KMS-11 (cell line): ENCODE results near the gene GPR31.

Experiments used
- H2AFZ ChIP-seq: fragments of 200-600 bp; sonication (generic); 2 replicates; pipeline ENCODE4 v1.6.1; 2016; ENCODE audit warnings: antibody characterized with exemption, mixed run types, low read depth
- H3K27ac ChIP-seq: fragments of 200-600 bp; sonication (generic); 2 replicates; pipeline ENCODE4 v1.6.1; 2016; ENCODE audit warnings: mild to moderate bottlenecking, mixed run types
- H3K27me3 ChIP-seq: fragments of 200-600 bp; sonication (generic); 2 replicates; pipeline ENCODE4 v1.6.1; 2017; ENCODE audit warnings: mild to moderate bottlenecking, low read depth, mixed run types, moderate library complexity; ENCODE audit not compliant: insufficient read depth
- H3K36me3 ChIP-seq: fragments of 200-600 bp; sonication (generic); 2 replicates; pipeline ENCODE4 v1.6.1; 2017; ENCODE audit warnings: mild to moderate bottlenecking, mixed run types; ENCODE audit not compliant: insufficient read depth
- H3K4me1 ChIP-seq: fragments of 200-600 bp; sonication (generic); 2 replicates; pipeline ENCODE4 v1.6.1; 2016; ENCODE audit warnings: mild to moderate bottlenecking, low read depth, mixed run types; ENCODE audit not compliant: poor library complexity, severe bottlenecking
- H3K4me2 ChIP-seq: fragments of 200-600 bp; sonication (generic); 2 replicates; pipeline ENCODE4 v1.7.0; 2016; ENCODE audit warnings: mild to moderate bottlenecking, mixed run types
- H3K4me3 ChIP-seq: fragments of 200-600 bp; sonication (generic); IDR thresholded peaks from 2 replicates; pipeline ENCODE4 v1.6.1; 2017; ENCODE audit warnings: low read depth, low read length, mixed read lengths; ENCODE audit not compliant: insufficient read depth
- H3K79me2 ChIP-seq: fragments of 200-600 bp; sonication (generic); 2 replicates; pipeline ENCODE4 v1.6.1; 2016; ENCODE audit warnings: low read depth, mixed run types; ENCODE audit not compliant: insufficient read depth
- H3K9ac ChIP-seq: fragments of 200-600 bp; sonication (generic); 2 replicates; pipeline ENCODE4 v1.6.1; 2016; ENCODE audit warnings: mild to moderate bottlenecking, mixed run types
- H4K20me1 ChIP-seq: fragments of 200-600 bp; sonication (generic); 2 replicates; pipeline ENCODE4 v1.6.1; 2016; ENCODE audit warnings: mild to moderate bottlenecking, mixed run types; ENCODE audit not compliant: insufficient read depth
- CTCF ChIP-seq: fragments of 200-600 bp; sonication (generic); conservative IDR thresholded peaks from 2 replicates; pipeline ENCODE4 v1.6.1; 2017; ENCODE audit warnings: low read depth, mild to moderate bottlenecking, antibody characterized with exemption, low read length, moderate library complexity, mixed read lengths

Gene GPR31

DNA sequence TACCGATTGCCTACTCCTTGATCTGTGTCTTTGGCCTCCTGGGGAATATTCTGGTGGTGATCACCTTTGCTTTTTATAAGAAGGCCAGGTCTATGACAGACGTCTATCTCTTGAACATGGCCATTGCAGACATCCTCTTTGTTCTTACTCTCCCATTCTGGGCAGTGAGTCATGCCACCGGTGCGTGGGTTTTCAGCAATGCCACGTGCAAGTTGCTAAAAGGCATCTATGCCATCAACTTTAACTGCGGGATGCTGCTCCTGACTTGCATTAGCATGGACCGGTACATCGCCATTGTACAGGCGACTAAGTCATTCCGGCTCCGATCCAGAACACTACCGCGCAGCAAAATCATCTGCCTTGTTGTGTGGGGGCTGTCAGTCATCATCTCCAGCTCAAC is 21.4 kb downstream of the GPR31 start:
- H3K4me1 ChIP-seq, result no peaks in the 10 kb centered on the region
- H3K36me3 ChIP-seq, result no peaks in the 10 kb centered on the region
- H3K27me3 ChIP-seq, result no peaks in the 10 kb centered on the region
- H3K9ac ChIP-seq, result no peak overlapping the region
- H4K20me1 ChIP-seq, result no peaks in the 10 kb centered on the region
- H3K79me2 ChIP-seq, result no peaks in the 10 kb centered on the region
- no peak overlapping the region for H3K4me2 ChIP-seq
- H3K27ac ChIP-seq, result no peak overlapping the region
- no peak for TF ChIP-seq CTCF
- H2AFZ ChIP-seq, result no peak overlapping the region
- H3K4me3 ChIP-seq, result no peak overlapping the region

DNA sequence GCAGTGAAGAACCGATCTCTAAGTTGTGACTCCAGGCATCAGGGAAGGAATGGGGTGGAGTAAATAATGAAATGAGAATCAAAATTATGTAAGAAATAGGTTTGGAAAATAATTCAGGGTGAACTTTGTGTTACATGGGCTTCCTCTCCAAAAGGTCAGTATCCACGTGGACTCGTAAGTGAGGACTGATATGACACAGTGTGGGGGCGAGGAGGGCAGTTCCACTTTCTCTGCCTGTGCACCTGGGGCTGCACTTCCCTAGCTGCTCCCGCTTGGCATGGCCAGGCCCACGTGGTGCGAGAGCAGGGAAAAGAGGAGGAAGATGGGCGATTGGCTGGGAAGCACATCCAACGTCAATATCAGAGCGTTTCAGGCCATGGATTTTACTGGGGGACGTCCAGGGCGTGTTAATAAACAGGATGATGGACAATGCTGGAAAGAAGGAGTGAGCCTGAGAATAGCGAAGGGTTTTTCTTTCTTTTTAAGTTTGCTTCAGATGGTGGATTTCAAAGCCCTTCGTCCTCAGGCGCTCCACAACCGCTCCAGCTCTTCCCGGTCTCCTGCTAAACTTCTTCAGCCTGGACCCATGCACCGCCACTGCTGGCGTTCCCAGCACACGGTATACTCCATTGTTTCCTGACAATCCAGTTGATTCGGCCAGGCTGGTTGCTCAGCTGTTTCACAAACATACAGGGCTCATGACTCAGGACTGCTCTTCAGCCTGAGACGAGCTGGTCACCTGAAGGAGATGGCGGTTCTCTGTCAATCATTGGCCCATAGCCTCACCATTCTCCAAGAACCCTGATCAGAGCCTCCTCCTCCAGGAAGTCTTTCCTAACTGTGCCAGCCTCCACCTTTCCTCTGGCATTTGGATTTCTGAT is 23.1 kb downstream of the GPR31 start:
- H3K4me1 ChIP-seq, result no peaks in the 10 kb centered on the region
- H2AFZ ChIP-seq, result no peak overlapping the region
- no peaks in the 10 kb centered on the region for H3K36me3 ChIP-seq
- H3K9ac ChIP-seq, result no peak overlapping the region
- no peak for TF ChIP-seq CTCF
- no peaks in the 10 kb centered on the region for H3K79me2 ChIP-seq
- no peak overlapping the region for H3K4me2 ChIP-seq
- no peaks in the 10 kb centered on the region for H4K20me1 ChIP-seq
- no peak overlapping the region for H3K4me3 ChIP-seq
- H3K27me3 ChIP-seq, result no peaks in the 10 kb centered on the region
- H3K27ac ChIP-seq, result no peak overlapping the region

- Histone ChIP-seq H3K27me3 (no peaks in the 10 kb centered on the region), H3K79me2 (no peaks in the 10 kb centered on the region), H3K4me2 (no peak overlapping the region), H3K9ac (no peak overlapping the region), H3K36me3 (no peaks in the 10 kb centered on the region), H3K4me3 (no peak overlapping the region), H3K4me1 (no peaks in the 10 kb centered on the region), H2AFZ (no peak overlapping the region), H4K20me1 (no peaks in the 10 kb centered on the region), H3K27ac (no peak overlapping the region)
- no peak for TF ChIP-seq CTCF
These were observed 26.8 kb downstream of the GPR31 start for GRCh38 chr6:167130712-167131684.

GRCh38 chr6:167130008-167130677 is 27.6 kb downstream of the GPR31 start:
- Histone ChIP-seq H3K4me3 (no peak overlapping the region), H3K27ac (no peak overlapping the region), H3K4me1 (no peaks in the 10 kb centered on the region), H2AFZ (no peak overlapping the region), H3K27me3 (no peaks in the 10 kb centered on the region), H3K79me2 (no peaks in the 10 kb centered on the region), H3K4me2 (no peak overlapping the region), H3K36me3 (no peaks in the 10 kb centered on the region), H3K9ac (no peak overlapping the region), H4K20me1 (no peaks in the 10 kb centered on the region)
- no peak for TF ChIP-seq CTCF
